Activated naive CD8-positive, alpha-beta T cell treated with anti-CD3 and anti-CD28 coated beads, Interleukin-2, amount 10 ng/mL, durations not matched to agents 7 days and 5 days (primary cell): ENCODE data around the gene FFAR3. TPM values are rescaled to one million over a fixed set of nuclear protein-coding genes. Genes with fewer than 3 reads are reported as not detected.
A peak's percentile ranks its signal among the peaks of the same experiment; 100 is the strongest.

Experiments
- ATAC-seq: fragments of 150-1000 bp; cut with Tn5 transposase; one replicate; pipeline ENCODE4 v1.10.0; 2021; ENCODE audit warnings: low read depth, moderate library complexity
- POLR2A ChIA-PET: fragments of 350-600 bp; sonication (Branson Sonifier 250); formaldehyde crosslinking; loops from one replicate; lab custom pipeline; 2021; ENCODE audit warnings: antibody characterized with exemption; lab: Charles Lee
- DNase-seq: peaks from one replicate; pipeline ENCODE4 v3.0.0; 2021
- H3K27ac Mint-ChIP-seq: one replicate; pipeline ENCODE4 v1.8.0; 2022; ENCODE audit warnings: mild to moderate bottlenecking, mixed read lengths
- H3K27me3 Mint-ChIP-seq: one replicate; pipeline ENCODE4 v1.8.0; 2022; ENCODE audit warnings: mild to moderate bottlenecking, moderate library complexity, mixed read lengths
- H3K36me3 Mint-ChIP-seq: one replicate; pipeline ENCODE4 v1.8.0; 2021; ENCODE audit warnings: mild to moderate bottlenecking, mixed read lengths
- H3K4me1 Mint-ChIP-seq: one replicate; pipeline ENCODE4 v1.8.0; 2021; ENCODE audit warnings: mixed read lengths
- H3K4me3 Mint-ChIP-seq: one replicate; pipeline ENCODE4 v1.8.0; 2022; ENCODE audit warnings: mild to moderate bottlenecking, moderate library complexity, mixed read lengths
- H3K9me3 Mint-ChIP-seq: one replicate; pipeline ENCODE4 v1.8.0; 2021; ENCODE audit warnings: mixed read lengths
- total RNA-seq, 2 experiments: library from RNA; stranded (reverse); gene quantifications; one replicate each; pipeline ENCODE4 v1.2.3, GENCODE V29; 2021

FFAR3 gene
- total RNA-seq, 2 experiments from 2014 or later: not detected

- POLR2A ChIA-PET: no interaction called here
- Mint-ChIP-seq H3K9me3 (no peaks in the 10 kb centered on the region), H3K4me3 (no peak overlapping the region), H3K27me3 (peaks cover 17% of the 10 kb centered on the region), H3K36me3 (no peaks in the 10 kb centered on the region), H3K4me1 (peaks cover 14% of the 10 kb centered on the region), H3K27ac (no peak overlapping the region)
- DNase-seq (no peak), ATAC-seq (no peak)
Measured at GRCh38 chr19:35337097-35337983, 20.9 kb upstream of the FFAR3 start.

GRCh38 chr19:35337984-35338296, 20.3 kb upstream of the FFAR3 start:
- H3K4me3 Mint-ChIP-seq: no peak overlapping the region
- ATAC-seq: no peak
- H3K9me3 Mint-ChIP-seq: no peaks in the 10 kb centered on the region
- no peak for DNase-seq
- no peaks in the 10 kb centered on the region for H3K36me3 Mint-ChIP-seq
- POLR2A ChIA-PET: no interaction called here
- H3K4me1 Mint-ChIP-seq: peaks cover 8% of the 10 kb centered on the region
- peaks cover 19% of the 10 kb centered on the region for H3K27me3 Mint-ChIP-seq
- no peak overlapping the region for H3K27ac Mint-ChIP-seq

DNA sequence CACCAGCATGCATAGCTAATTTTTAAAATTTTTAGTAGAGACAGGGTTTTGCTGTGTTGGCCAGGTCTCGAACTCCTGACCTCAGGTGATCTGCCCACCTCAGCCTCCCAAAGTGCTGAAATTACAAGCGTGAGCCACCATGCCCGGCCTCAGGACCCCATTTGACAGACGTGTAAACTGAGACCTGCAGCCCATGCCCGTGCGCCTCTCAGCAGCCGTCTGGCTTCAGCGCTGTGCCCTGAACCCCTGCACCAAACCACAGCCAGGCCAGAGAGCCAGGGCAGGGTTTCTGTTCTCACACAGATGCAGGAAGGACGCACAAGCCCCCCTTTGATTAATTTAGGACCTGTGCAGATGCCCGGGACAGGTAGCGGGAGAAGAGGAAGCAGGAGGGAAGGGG, 17.8 kb upstream of the FFAR3 start:
- DNase-seq (no peak), ATAC-seq (no peak)
- POLR2A ChIA-PET: no interaction called here
- Mint-ChIP-seq H3K4me1 (no peaks in the 10 kb centered on the region), H3K27me3 (peaks cover 29% of the 10 kb centered on the region), H3K4me3 (no peak overlapping the region), H3K27ac (no peak overlapping the region), H3K9me3 (no peaks in the 10 kb centered on the region), H3K36me3 (no peaks in the 10 kb centered on the region)

- POLR2A ChIA-PET: no interaction called here
- Mint-ChIP-seq H3K36me3 (no peaks in the 10 kb centered on the region), H3K27me3 (peaks cover 35% of the 10 kb centered on the region), H3K4me1 (peaks cover 4% of the 10 kb centered on the region), H3K9me3 (no peaks in the 10 kb centered on the region), H3K4me3 (no peak overlapping the region), H3K27ac (no peak overlapping the region)
- DNase-seq (no peak), ATAC-seq (no peak)
Measured at GRCh38 chr19:35341006-35341405, 17.3 kb upstream of the FFAR3 start.

DNA sequence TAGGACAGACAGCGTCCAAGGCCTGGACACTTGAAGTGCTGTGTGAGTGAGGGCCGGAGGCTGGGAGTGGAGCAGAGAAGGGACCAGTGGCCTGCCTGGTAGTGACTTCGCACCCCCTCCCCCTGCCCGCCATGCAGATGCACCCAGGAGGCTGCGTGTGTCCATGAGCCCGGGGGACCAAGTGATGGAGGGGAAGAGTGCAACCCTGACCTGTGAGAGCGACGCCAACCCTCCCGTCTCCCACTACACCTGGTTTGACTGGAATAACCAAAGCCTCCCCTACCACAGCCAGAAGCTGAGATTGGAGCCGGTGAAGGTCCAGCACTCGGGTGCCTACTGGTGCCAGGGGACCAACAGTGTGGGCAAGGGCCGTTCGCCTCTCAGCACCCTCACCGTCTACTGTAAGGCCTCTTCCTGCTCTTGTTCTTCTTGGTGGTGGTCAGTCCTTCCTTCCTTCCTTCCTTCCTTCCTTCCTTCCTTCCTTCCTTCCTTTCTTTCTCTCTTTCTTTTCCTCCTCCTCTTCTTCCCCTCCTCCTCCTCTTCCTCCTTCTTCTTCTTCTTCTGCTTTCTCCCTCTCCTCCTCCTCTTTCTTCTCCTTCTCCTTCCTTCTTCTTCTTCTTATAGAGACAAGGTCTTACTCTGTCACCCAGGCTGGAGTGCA, 16.6 kb upstream of the FFAR3 start:
- no peak overlapping the region for H3K4me3 Mint-ChIP-seq
- no peak for DNase-seq
- peaks cover 37% of the 10 kb centered on the region for H3K27me3 Mint-ChIP-seq
- H3K9me3 Mint-ChIP-seq: no peaks in the 10 kb centered on the region
- peaks cover 11% of the 10 kb centered on the region for H3K4me1 Mint-ChIP-seq
- ATAC-seq: no peak
- no peak overlapping the region for H3K27ac Mint-ChIP-seq
- POLR2A ChIA-PET: no interaction called here
- no peaks in the 10 kb centered on the region for H3K36me3 Mint-ChIP-seq

- H3K4me1 Mint-ChIP-seq: peaks cover 18% of the 10 kb centered on the region
- no peaks in the 10 kb centered on the region for H3K9me3 Mint-ChIP-seq
- ATAC-seq (no peak), DNase-seq (peak; percentile 6)
- H3K27ac Mint-ChIP-seq: no peak overlapping the region
- POLR2A ChIA-PET: interaction anchor here (0.7 kb wide), 1 partner anchor 656 kb away, joined by 5 read pairs; no protein-coding TSS in a partner anchor
- no peak overlapping the region for H3K4me3 Mint-ChIP-seq
- peaks cover 37% of the 10 kb centered on the region for H3K27me3 Mint-ChIP-seq
- no peaks in the 10 kb centered on the region for H3K36me3 Mint-ChIP-seq
Measured at GRCh38 chr19:35342430-35342829, 15.8 kb upstream of the FFAR3 start.

GRCh38 chr19:35344511-35345031, 13.7 kb upstream of the FFAR3 start:
- DNase-seq: peak; percentile 25
- Mint-ChIP-seq H3K27me3 (peaks cover 35% of the 10 kb centered on the region), H3K4me1 (peaks cover 25% of the 10 kb centered on the region), H3K9me3 (no peaks in the 10 kb centered on the region), H3K27ac (no peak overlapping the region), H3K4me3 (no peak overlapping the region), H3K36me3 (no peaks in the 10 kb centered on the region)
- POLR2A ChIA-PET: no interaction called here
- ATAC-seq: no peak

DNA sequence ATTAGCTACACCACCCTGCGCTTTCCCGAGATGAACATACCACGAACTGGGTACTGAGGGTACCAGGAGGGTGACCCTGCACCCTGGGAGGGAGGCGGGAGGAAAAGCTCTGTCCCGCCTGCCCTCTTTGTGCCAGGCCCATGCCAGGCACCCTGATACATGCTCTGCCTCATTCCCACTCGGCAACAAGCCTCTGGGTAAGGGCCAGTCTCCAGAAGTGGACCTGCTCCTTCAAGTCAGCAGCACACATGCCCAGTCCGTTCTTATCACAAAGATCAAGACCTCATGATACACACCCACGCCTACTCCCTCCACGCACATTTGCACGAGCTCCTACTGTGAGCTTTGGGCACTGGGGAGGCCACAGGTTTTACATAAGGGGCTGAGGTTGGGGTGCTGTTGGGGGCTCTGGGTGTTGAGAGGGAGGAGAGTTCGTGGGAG, 12.6 kb upstream of the FFAR3 start:
- Mint-ChIP-seq H3K36me3 (no peaks in the 10 kb centered on the region), H3K4me1 (peaks cover 25% of the 10 kb centered on the region), H3K27me3 (peaks cover 33% of the 10 kb centered on the region), H3K4me3 (no peak overlapping the region), H3K9me3 (no peaks in the 10 kb centered on the region), H3K27ac (no peak overlapping the region)
- no peak for ATAC-seq
- no peak for DNase-seq
- POLR2A ChIA-PET: no interaction called here

GRCh38 chr19:35346193-35347052, 11.8 kb upstream of the FFAR3 start:
- Mint-ChIP-seq H3K4me3 (peak overlapping the region; percentile 69), H3K36me3 (no peaks in the 10 kb centered on the region), H3K27ac (peak overlapping the region; percentile 72), H3K9me3 (no peaks in the 10 kb centered on the region), H3K27me3 (peaks cover 30% of the 10 kb centered on the region), H3K4me1 (peaks cover 25% of the 10 kb centered on the region)
- DNase-seq (peak; percentile 77), ATAC-seq (peak; percentile 60)
- POLR2A ChIA-PET: interaction anchor here (1.0 kb wide), 3 partner anchors 28 to 205 kb away, joined by 3 read pairs; partner anchors contain the start of gene USF2

DNA sequence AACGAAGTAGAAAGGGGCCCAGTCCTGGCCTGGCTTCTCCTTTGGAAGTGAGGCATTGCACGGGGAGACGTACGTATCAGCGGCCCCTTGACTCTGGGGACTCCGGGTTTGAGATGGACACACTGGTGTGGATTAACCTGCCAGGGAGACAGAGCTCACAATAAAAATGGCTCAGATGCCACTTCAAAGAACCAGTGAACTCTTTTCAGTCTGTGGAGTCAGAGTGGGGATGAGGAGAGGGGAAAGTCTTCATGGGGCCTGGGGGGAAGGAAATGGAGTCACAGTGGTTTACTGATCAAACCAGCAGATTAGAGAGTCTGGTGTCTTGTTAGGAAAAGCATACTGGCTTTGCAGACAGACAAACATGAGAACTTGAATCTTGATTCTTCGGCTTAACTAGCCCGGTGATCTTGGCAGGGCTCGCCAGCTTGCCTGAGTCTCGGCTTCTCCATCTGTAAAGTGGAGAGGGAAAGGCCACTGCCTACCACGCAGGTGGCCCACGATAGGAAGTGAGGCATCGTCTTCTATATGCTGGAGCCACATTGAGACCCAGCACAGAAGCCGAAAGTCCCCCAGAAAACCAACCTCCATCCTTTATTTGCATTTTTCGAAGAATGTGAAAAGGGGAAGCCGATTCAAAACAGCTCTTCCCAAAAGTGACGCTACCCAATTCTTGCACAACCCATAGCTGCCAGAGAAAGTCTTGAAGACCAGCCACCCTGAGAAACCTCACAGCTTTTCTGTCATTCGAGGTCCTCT, 10.9 kb upstream of the FFAR3 start, which contains the start of gene FFAR1:
FFAR1 (plus strand) TSS at position 732 of the 759 bp plus-strand sequence. CDS start 3,650 bp downstream, outside the sequence.
- ATAC-seq (peak; percentile 55), DNase-seq (peak; percentile 50)
- H3K36me3 Mint-ChIP-seq: no peaks in the 10 kb centered on the region
- H3K27me3 Mint-ChIP-seq: peaks cover 26% of the 10 kb centered on the region
- H3K9me3 Mint-ChIP-seq: no peaks in the 10 kb centered on the region
- POLR2A ChIA-PET: interaction anchor here (0.8 to 1.1 kb wide), 6 partner anchors 14 to 263 kb away, joined by 3 to 5 read pairs (median 3); partner anchors contain the start of gene USF2
- peak within 1 kb of the TSS; percentile 72 for H3K27ac Mint-ChIP-seq
- H3K4me3 Mint-ChIP-seq: peak within 1 kb of the TSS; percentile 69
- peaks cover 25% of the 10 kb centered on the region for H3K4me1 Mint-ChIP-seq

GRCh38 chr19:35347930-35348298, 10.3 kb upstream of the FFAR3 start:
- H3K36me3 Mint-ChIP-seq: no peaks in the 10 kb centered on the region
- DNase-seq: peak; percentile 30
- ATAC-seq: no peak
- POLR2A ChIA-PET: interaction anchor here (0.8 to 1.1 kb wide), 4 partner anchors 15 to 262 kb away, joined by 3 to 5 read pairs (median 3); no protein-coding TSS in a partner anchor
- H3K27me3 Mint-ChIP-seq: peaks cover 24% of the 10 kb centered on the region
- peaks cover 29% of the 10 kb centered on the region for H3K4me1 Mint-ChIP-seq
- H3K9me3 Mint-ChIP-seq: no peaks in the 10 kb centered on the region
- peak overlapping the region; percentile 72 for H3K27ac Mint-ChIP-seq
- peak overlapping the region; percentile 69 for H3K4me3 Mint-ChIP-seq

DNA sequence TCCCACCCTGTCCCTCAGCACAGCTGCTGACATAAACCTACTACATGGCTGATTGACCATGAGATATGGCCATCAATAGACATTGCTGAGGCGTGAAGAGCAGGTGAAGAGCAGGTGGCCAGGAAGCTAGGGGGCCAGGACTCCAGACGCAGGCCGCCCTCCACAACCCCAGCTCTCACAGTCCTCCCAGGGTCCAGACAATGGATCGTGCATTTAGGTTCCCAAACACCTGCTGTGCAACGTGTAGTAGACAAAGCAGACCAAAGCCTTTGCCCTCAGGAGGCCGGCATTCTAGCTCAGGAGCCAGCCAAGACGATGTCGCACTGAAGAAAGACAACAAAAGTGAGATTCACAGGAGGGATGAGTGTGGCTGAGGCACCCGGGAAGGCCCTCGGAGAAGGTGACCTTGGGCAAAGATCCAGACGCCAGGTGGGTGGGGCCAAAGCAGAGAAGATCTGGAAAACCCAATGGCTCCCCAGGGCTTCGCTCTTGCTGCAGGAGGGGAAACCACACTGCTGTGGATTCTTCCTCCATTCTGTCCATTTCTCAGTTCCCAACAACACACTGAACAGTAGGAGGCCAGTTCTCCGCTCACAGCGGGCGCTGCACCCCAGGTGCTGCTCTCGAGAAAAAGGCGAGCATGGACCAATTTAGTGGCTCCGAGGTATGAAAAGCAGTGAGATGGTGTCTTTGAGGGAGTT, 9.2 kb upstream of the FFAR3 start:
- no peak overlapping the region for H3K27ac Mint-ChIP-seq
- DNase-seq: peak; percentile 24
- H3K4me3 Mint-ChIP-seq: no peak overlapping the region
- peaks cover 30% of the 10 kb centered on the region for H3K4me1 Mint-ChIP-seq
- ATAC-seq: no peak
- no peaks in the 10 kb centered on the region for H3K9me3 Mint-ChIP-seq
- peaks cover 20% of the 10 kb centered on the region for H3K27me3 Mint-ChIP-seq
- no peaks in the 10 kb centered on the region for H3K36me3 Mint-ChIP-seq
- POLR2A ChIA-PET: no interaction called here
